AG10803 (cell line): ENCODE measurements around the gene FAM133A.

Source experiments
- DNase-seq: peaks from one replicate; pipeline ENCODE4 v3.0.0; 2010; ENCODE audit warnings: low read depth
- H3K4me3 ChIP-seq: 2 replicates; pipeline ENCODE4 v1.5.1; 2011; ENCODE audit warnings: mild to moderate bottlenecking, low read length, control low read depth
- TF ChIP-seq, protein P1 (sequence below): conservative IDR thresholded peaks from 2 replicates; pipeline ENCODE4 v1.5.1; 2011; ENCODE audit warnings: mild to moderate bottlenecking, low read length, control low read depth, inconsistent platforms

Gene FAM133A

DNA sequence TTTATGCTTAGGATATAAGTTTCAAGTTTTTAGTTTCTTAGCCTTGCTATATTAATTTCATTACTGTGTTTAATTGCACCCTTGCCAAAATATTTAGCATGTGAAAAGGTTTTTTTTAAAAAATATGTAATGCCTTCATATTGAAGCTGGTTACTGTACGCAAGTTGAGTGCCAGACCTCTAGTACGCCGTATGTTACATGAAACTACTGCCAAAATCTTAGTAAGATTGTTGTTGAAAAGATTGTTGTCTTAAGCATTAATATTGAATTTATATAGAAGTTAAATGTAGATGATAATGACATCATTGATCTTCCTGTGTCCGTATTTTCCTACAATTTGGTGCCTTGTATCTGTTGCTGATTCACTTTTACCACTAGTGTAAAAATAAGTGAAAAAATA, 37.1 kb downstream of the FAM133A start:
- DNase-seq = no peak
- no peak overlapping the region for H3K4me3 ChIP-seq
- TF ChIP-seq, protein P1, sequence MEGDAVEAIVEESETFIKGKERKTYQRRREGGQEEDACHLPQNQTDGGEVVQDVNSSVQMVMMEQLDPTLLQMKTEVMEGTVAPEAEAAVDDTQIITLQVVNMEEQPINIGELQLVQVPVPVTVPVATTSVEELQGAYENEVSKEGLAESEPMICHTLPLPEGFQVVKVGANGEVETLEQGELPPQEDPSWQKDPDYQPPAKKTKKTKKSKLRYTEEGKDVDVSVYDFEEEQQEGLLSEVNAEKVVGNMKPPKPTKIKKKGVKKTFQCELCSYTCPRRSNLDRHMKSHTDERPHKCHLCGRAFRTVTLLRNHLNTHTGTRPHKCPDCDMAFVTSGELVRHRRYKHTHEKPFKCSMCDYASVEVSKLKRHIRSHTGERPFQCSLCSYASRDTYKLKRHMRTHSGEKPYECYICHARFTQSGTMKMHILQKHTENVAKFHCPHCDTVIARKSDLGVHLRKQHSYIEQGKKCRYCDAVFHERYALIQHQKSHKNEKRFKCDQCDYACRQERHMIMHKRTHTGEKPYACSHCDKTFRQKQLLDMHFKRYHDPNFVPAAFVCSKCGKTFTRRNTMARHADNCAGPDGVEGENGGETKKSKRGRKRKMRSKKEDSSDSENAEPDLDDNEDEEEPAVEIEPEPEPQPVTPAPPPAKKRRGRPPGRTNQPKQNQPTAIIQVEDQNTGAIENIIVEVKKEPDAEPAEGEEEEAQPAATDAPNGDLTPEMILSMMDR = no peak

DNA sequence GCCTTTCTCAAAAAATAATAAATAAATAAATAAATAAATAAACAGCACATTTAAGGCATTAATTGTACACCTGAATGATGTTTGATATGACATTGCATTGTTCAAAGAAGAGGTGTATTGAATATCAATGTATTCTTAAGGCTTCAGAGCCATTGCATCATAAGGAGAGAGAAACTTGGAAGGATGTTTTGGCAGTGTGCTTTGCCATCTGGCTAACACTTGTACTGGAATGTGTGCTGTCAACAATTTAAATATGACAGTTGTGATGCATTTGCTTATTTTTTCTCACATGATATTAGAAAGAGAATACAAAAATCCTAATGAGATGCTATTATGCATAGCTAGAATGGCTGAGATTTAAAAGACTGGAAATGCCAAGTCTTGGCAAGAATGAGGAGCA, 67.8 kb downstream of the FAM133A start:
- DNase-seq = no peak
- TF ChIP-seq, protein P1 = no peak
- no peak overlapping the region for H3K4me3 ChIP-seq

DNA sequence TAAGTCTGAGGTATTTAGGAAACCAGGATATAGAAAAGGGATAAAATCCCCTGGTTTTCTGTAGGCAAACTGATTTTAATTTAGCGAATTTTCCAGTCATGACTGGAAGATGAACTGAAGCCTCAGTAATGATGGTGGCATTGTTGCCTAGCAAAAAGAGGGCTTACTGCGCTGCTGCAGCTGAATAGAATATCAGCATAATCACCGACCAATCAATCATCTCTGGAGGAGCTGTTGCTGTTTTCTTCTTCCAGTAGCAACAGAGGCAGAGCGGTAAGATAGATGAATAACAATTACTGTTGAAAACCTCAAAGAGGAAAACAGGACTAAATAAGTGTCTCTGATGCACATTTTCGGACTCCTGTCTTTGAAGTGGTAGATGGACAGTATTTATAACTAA, 86.2 kb downstream of the FAM133A start:
- DNase-seq = no peak
- TF ChIP-seq, protein P1 = no peak
- H3K4me3 ChIP-seq = no peak overlapping the region
